Measurements from ENCODE around the gene REXO1.
"Not testable (repeated sequence)": the region's sequence is repeated elsewhere in the genome, so short reads cannot be mapped to it uniquely, and the experiment has no call there.

REXO1 gene

DNA sequence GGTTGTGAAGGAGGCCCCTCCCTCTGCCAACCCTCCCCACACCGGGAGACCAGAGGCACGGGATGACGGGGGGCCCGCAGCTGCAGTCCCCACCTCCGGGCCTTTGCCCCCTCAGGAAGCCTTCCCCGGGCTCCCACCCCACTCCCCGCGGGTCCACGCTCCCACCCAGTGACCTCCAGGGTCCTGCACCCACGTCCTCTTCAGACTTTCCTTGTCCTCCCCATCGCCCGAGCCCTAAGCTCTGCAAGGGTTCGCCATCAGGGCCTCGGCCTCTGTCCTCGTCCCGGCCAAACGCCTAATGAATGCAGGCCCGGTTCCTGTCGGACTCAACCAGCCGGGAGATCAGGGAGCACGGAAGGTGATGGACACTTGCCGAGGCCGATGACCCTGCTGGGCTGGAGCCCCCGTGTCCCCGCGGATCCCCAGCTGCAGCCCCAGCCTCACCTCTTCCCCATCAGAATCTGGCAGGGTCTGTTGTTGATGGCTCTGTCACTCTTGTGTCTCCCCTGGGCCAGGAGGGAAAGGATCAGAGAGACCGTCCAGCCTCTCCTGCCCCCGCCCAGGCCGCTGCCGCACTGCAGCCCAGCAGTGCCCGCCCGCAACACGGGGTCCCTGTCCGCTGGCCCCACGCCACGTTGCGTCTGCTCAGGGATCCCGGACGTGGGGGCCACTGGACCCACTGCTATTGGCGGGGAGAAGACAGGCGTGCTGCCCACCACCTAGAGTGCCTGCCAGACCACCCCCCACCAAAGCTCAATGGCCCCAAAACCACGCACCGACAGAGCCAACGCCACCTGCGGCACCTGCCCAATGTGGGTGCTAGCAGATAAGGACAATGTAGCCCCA lies 41.9 kb downstream of the REXO1 start:
- no peak overlapping the region for H3K9ac ChIP-seq (ENCODE audit: insufficient read length)
- DNase-seq (ENCODE audit: low read depth, low spot score) = no peak
- H3K27ac ChIP-seq = no peak overlapping the region
- H3K36me3 ChIP-seq (ENCODE audit: insufficient read depth, low read length) = no peaks in the 10 kb centered on the region
- H3K9me3 ChIP-seq (ENCODE audit: low read depth, low read length) = no peaks in the 10 kb centered on the region
- H3K4me3 ChIP-seq = no peak overlapping the region
- TF ChIP-seq POLR2AphosphoS5 (IDR thresholded peaks at IDR 0.05; ENCODE audit: borderline replicate concordance, low read depth, low read length) (no peak), FOXP2 (optimal IDR thresholded peaks at IDR 0.05; ENCODE audit: control extremely low read depth, extremely low read length, insufficient read depth) (no peak), EZH2 (IDR thresholded peaks at IDR 0.05) (no peak)

DNA sequence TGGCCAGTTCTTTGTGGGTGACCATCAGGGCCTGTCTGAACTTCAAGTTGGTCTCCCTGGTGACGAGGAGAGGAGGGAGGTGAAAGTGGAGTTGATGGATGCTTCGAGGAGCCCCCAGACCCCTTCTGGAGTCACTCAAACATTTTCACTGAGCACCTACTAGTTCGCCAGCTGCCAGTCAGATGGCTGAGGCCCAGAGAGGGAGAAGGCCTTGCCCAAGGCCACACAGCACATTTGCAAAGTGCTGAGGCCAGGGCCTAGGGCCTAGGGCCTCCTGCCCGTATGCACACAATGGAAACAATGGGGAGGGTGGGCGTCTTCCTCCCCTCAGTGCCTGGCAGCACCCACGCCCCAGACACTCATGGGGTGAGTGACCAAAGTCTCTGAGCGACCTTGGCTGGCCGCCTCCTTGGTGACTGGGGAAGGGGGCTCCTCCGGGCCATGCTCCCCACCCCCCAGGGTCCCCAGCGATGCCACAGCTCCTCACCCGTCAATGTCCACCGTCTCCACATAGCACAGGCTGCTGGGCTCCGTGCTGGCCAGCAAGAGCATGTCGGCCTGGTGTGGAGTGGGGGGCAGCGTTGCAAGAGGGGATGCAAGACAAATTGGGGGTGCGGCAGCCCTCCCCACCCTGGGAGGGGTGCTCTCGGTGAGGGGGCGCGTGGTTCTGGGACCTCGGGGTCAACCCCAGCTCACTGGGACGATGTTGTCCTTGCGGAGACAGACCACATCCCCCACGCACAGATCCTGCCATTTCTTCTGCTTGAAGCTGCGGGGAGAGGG lies 42.7 kb downstream of the REXO1 start:
- Histone ChIP-seq H3K27ac (no peak overlapping the region), H3K4me3 (no peak overlapping the region), H3K9me3 (ENCODE audit: low read depth, low read length) (no peaks in the 10 kb centered on the region), H3K9ac (ENCODE audit: insufficient read length) (no peak overlapping the region), H3K36me3 (ENCODE audit: insufficient read depth, low read length) (no peaks in the 10 kb centered on the region)
- no peak for DNase-seq (ENCODE audit: low read depth, low spot score)
- no peak for TF ChIP-seq EZH2 (IDR thresholded peaks at IDR 0.05)
- TF ChIP-seq POLR2AphosphoS5 (IDR thresholded peaks at IDR 0.05; ENCODE audit: borderline replicate concordance, low read depth, low read length) = no peak
- no peak for TF ChIP-seq FOXP2 (optimal IDR thresholded peaks at IDR 0.05; ENCODE audit: control extremely low read depth, extremely low read length, insufficient read depth)

- Histone ChIP-seq H3K9me3 (ENCODE audit: low read depth, low read length) (no peaks in the 10 kb centered on the region), H3K9ac (ENCODE audit: insufficient read length) (no peak overlapping the region), H3K36me3 (ENCODE audit: insufficient read depth, low read length) (no peaks in the 10 kb centered on the region), H3K27ac (no peak overlapping the region), H3K4me3 (no peak overlapping the region)
- no peak for DNase-seq (ENCODE audit: low read depth, low spot score)
- no peak for TF ChIP-seq POLR2AphosphoS5 (IDR thresholded peaks at IDR 0.05; ENCODE audit: borderline replicate concordance, low read depth, low read length)
- TF ChIP-seq FOXP2 (optimal IDR thresholded peaks at IDR 0.05; ENCODE audit: control extremely low read depth, extremely low read length, insufficient read depth) = no peak
- TF ChIP-seq EZH2 (IDR thresholded peaks at IDR 0.05) = no peak
These were observed 43.4 kb downstream of the REXO1 start for GRCh38 chr19:1804858-1805257.

- Histone ChIP-seq H3K36me3 (ENCODE audit: insufficient read depth, low read length) (no peaks in the 10 kb centered on the region), H3K27ac (no peak overlapping the region), H3K4me3 (no peak overlapping the region), H3K9me3 (ENCODE audit: low read depth, low read length) (no peaks in the 10 kb centered on the region), H3K9ac (ENCODE audit: insufficient read length) (no peak overlapping the region)
- no peak for DNase-seq (ENCODE audit: low read depth, low spot score)
- TF ChIP-seq EZH2 (IDR thresholded peaks at IDR 0.05) (no peak), FOXP2 (optimal IDR thresholded peaks at IDR 0.05; ENCODE audit: control extremely low read depth, extremely low read length, insufficient read depth) (no peak), POLR2AphosphoS5 (IDR thresholded peaks at IDR 0.05; ENCODE audit: borderline replicate concordance, low read depth, low read length) (no peak)
These were observed 48.5 kb downstream of the REXO1 start for GRCh38 chr19:1799695-1800342.

GRCh38 chr19:1797313-1797712 lies 51.0 kb downstream of the REXO1 start:
- not testable (repeated sequence) for H3K9ac ChIP-seq (ENCODE audit: insufficient read length); H3K36me3 ChIP-seq (ENCODE audit: insufficient read depth, low read length); H3K27ac ChIP-seq; DNase-seq (ENCODE audit: low read depth, low spot score); H3K9me3 ChIP-seq (ENCODE audit: low read depth, low read length); H3K4me3 ChIP-seq

- Histone ChIP-seq H3K9ac (ENCODE audit: insufficient read length) (no peak overlapping the region), H3K27ac (no peak overlapping the region), H3K4me3 (no peak overlapping the region), H3K36me3 (ENCODE audit: insufficient read depth, low read length) (no peaks in the 10 kb centered on the region), H3K9me3 (ENCODE audit: low read depth, low read length) (no peaks in the 10 kb centered on the region)
- no peak for TF ChIP-seq POLR2AphosphoS5 (IDR thresholded peaks at IDR 0.05; ENCODE audit: borderline replicate concordance, low read depth, low read length)
- no peak for TF ChIP-seq FOXP2 (optimal IDR thresholded peaks at IDR 0.05; ENCODE audit: control extremely low read depth, extremely low read length, insufficient read depth)
- no peak for TF ChIP-seq EZH2 (IDR thresholded peaks at IDR 0.05)
- no peak for DNase-seq (ENCODE audit: low read depth, low spot score)
These were observed 51.7 kb downstream of the REXO1 start for GRCh38 chr19:1796395-1797142.

GRCh38 chr19:1794424-1795172 lies 53.7 kb downstream of the REXO1 start:
- no peak overlapping the region for H3K4me3 ChIP-seq
- TF ChIP-seq FOXP2 (optimal IDR thresholded peaks at IDR 0.05; ENCODE audit: control extremely low read depth, extremely low read length, insufficient read depth) (no peak), POLR2AphosphoS5 (IDR thresholded peaks at IDR 0.05; ENCODE audit: borderline replicate concordance, low read depth, low read length) (no peak), EZH2 (IDR thresholded peaks at IDR 0.05) (no peak)
- DNase-seq (ENCODE audit: low read depth, low spot score) = no peak
- no peaks in the 10 kb centered on the region for H3K9me3 ChIP-seq (ENCODE audit: low read depth, low read length)
- H3K9ac ChIP-seq (ENCODE audit: insufficient read length) = no peak overlapping the region
- no peaks in the 10 kb centered on the region for H3K36me3 ChIP-seq (ENCODE audit: insufficient read depth, low read length)
- no peak overlapping the region for H3K27ac ChIP-seq
